22Rv1 (cell line): Measurements from ENCODE around the gene POLK.
A peak's percentile ranks its signal among the peaks of the same experiment; 100 is the strongest.

Experiments used
- H3K27ac ChIP-seq: fragments of 450-650 bp; 2 replicates; pipeline ENCODE4 v1.5.1; 2017
- CTCF ChIP-seq: fragments of 450-650 bp; IDR thresholded peaks from 2 replicates; pipeline ENCODE4 v1.5.1; 2017; ENCODE audit warnings: mild to moderate bottlenecking
- ZFX ChIP-seq: fragments of 450-650 bp; IDR thresholded peaks from 2 replicates; pipeline ENCODE4 v1.6.1; 2017; ENCODE audit warnings: antibody characterized with exemption, borderline replicate concordance

Gene POLK

DNA sequence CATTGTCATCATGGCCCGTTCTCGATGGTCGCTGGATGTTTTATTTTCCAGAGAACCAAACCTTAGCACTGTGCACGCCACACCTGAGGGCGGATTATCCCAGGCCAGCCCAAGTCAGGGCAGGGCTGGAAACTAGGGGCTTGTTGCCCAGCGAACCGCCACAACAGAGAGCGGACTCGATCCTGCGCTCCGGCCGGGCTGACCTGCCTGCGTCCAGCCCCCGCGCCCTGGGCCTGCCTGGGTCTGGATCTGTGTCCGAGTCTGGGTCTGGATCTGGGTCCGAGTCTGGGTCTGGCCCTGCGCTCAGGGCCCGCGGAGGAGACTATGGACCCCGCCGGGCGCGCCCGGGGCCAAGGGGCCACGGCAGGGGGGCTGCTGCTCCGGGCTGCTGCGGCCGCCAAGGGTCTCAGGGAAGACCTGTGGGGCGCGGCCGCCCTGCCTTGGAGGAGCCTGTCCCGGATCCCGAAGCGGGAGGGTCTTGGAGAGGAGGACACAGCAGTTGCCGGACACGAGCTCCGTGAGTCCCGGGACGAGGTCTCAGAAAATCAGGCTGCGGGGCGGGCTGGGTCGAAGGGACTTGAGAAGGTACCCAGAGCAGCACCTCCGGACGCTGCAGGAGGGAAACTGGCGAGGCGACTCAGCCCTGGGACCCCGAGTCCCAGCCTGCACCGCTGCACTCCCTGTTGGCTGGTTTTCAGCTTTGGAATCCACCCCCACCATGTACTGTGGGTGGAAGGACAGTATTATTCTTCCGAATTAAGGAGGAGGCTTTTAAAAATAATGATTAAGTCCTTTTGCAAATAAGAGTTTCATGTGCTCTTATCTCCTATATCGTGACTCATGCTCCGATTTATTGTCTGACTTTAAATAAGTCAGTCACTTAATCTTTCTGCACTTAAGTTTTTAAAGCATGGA lies 99.9 kb downstream of the POLK start, which contains the start of gene ANKDD1B:
Gene ANKDD1B (plus strand): TSS at position 143 of the 915 bp plus-strand sequence. CDS start 182 bp downstream, at position 325.
- TF ChIP-seq CTCF (no peak), ZFX (no peak)
- H3K27ac ChIP-seq, result peak within 1 kb of the TSS; percentile 70

DNA sequence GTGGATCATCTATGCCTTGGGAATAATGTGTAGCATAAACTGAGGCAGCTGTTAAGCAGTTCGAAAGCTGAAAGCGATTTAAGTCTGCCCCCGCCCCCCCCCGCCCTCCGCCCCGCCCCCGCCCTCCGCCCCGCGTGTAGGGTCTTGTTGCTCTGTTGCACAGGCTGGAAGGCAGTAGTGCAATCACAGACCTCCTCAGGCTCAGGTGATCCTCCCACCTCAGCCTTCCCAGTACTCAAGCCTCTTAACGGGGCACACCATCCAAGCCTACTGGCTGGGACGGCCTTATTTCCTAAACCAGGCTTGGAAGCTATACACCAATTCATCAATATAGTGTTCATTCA lies 100.5 kb downstream of the POLK start:
- H3K27ac ChIP-seq, result peak overlapping the region; percentile 70
- TF ChIP-seq CTCF (no peak), ZFX (no peak)

GRCh38 chr5:75612901-75613300 lies 101.2 kb downstream of the POLK start:
- no peak for TF ChIP-seq ZFX

GRCh38 chr5:75614176-75614575 lies 102.5 kb downstream of the POLK start:
- peak overlapping the region; percentile 70 for H3K27ac ChIP-seq
- TF ChIP-seq CTCF (no peak), ZFX (no peak)

More at GRCh38 chr5:75612901-75613300, 101.2 kb downstream of the POLK start:
- peak overlapping the region; percentile 70 for H3K27ac ChIP-seq

DNA sequence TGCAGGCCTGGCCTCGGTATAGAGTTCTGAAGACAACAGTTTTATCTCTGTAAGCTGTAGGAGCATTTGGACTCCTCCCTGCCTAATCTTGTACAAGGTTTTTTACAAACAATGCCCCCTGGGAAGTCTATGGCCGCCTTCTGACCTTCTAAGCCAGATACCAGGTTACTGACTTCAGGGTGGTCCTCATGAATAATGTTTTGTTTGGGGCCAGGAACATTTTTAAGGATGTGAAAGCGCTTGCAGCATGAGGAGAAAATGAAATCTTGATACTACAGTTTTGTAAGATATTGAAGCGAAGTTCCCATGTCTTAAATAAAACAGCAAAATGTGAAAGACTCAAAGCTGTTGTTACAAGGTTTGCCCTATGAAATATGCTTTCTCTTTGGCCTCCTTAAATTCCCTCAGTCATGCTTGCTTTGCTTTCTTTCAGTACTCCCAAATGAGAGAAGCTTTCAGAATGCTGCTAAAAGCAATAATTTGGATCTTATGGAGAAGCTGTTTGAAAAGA lies 104.7 kb downstream of the POLK start:
- no peak overlapping the region for H3K27ac ChIP-seq
- no peak for TF ChIP-seq CTCF
- TF ChIP-seq ZFX, result no peak

- H3K27ac ChIP-seq, result no peak overlapping the region
- TF ChIP-seq ZFX, result no peak
- TF ChIP-seq CTCF, result no peak
These were observed 105.4 kb downstream of the POLK start for GRCh38 chr5:75616971-75617621.

GRCh38 chr5:75617736-75618352 lies 106.2 kb downstream of the POLK start:
- no peak for TF ChIP-seq ZFX
- no peak overlapping the region for H3K27ac ChIP-seq
